Measurements from ENCODE around the gene KAT7.

- TF ChIP-seq CTCF (IDR thresholded peaks at IDR 0.05; ENCODE audit: borderline replicate concordance, extremely low read depth, low read length, poor library complexity, severe bottlenecking) (peak; percentile 35), EZH2 (IDR thresholded peaks at IDR 0.05; ENCODE audit: borderline replicate concordance, low read depth, low read length, severe bottlenecking) (no peak)
Observed at GRCh38 chr17:49841548-49841947, 53.1 kb downstream of the KAT7 start.

Measured in DND-41 (cell line).